ENCODE data around the gene FCAMR. TPM values are rescaled to one million over a fixed set of nuclear protein-coding genes. Genes with fewer than 3 reads are reported as not detected.

Gene FCAMR
- total and polyA plus RNA-seq, 2 donors (not counting 1 experiment from before 2014, with no cell fraction given), result not detected

GRCh38 chr1:206985162-206985749 is 15.0 kb upstream of the FCAMR start:
- no peaks in the 10 kb centered on the region for H4K20me1 ChIP-seq (ENCODE audit: control insufficient read depth, extremely low read depth, insufficient read depth, low read length)
- H3K4me3 ChIP-seq (replicated peaks in 1 of 4; ENCODE audit: control extremely low read depth in 1 of 4, insufficient read depth in 1 of 4, low read depth in 3 of 4, low read length in 4 of 4), result no peak overlapping the region
- H3K27me3 ChIP-seq (ENCODE audit: control insufficient read depth, insufficient read depth, low read length), result peaks cover 15% of the 10 kb centered on the region
- no peaks in the 10 kb centered on the region for H3K79me2 ChIP-seq (ENCODE audit: control insufficient read depth, insufficient read depth, low read length)
- no peaks in the 10 kb centered on the region for H3K36me3 ChIP-seq (ENCODE audit: control insufficient read depth, insufficient read depth, low read length)
- no peak for DNase-seq (ENCODE audit: low read depth in 2 of 2)
- no peaks in the 10 kb centered on the region for H3K9me3 ChIP-seq (ENCODE audit: control insufficient read depth, insufficient read depth, low read depth, low read length)
- no peak for TF ChIP-seq EZH2 (IDR thresholded peaks at IDR 0.05; ENCODE audit: low read length, missing control alignments)
- no peak for TF ChIP-seq CTCF (conservative IDR thresholded peaks at IDR 0.05 in 1 of 2, IDR thresholded peaks at IDR 0.05 in 1 of 2; ENCODE audit: low read depth in 1 of 2, low read length in 2 of 2)
- no peak overlapping the region for H3K9ac ChIP-seq (ENCODE audit: insufficient read depth, low read length)
- H3K27ac ChIP-seq (ENCODE audit: insufficient read depth, low read length), result no peak overlapping the region
- no peak overlapping the region for H2AFZ ChIP-seq (ENCODE audit: low read length)
- H3K4me2 ChIP-seq (ENCODE audit: extremely low read depth, insufficient read depth, low read length), result no peak overlapping the region
- no peaks in the 10 kb centered on the region for H3K4me1 ChIP-seq (ENCODE audit: control insufficient read depth, extremely low read depth, insufficient read depth, low read length)

GRCh38 chr1:206982216-206982615 is 12.0 kb upstream of the FCAMR start:
- TF ChIP-seq CTCF (conservative IDR thresholded peaks at IDR 0.05 in 1 of 2, IDR thresholded peaks at IDR 0.05 in 1 of 2; ENCODE audit: low read depth in 1 of 2, low read length in 2 of 2) (peak; percentile 65 to 74), EZH2 (IDR thresholded peaks at IDR 0.05; ENCODE audit: low read length, missing control alignments) (no peak)
- Histone ChIP-seq H3K36me3 (ENCODE audit: control insufficient read depth, insufficient read depth, low read length) (no peaks in the 10 kb centered on the region), H4K20me1 (ENCODE audit: control insufficient read depth, extremely low read depth, insufficient read depth, low read length) (no peaks in the 10 kb centered on the region), H2AFZ (ENCODE audit: low read length) (no peak overlapping the region), H3K4me3 (replicated peaks in 1 of 4; ENCODE audit: control extremely low read depth in 1 of 4, insufficient read depth in 1 of 4, low read depth in 3 of 4, low read length in 4 of 4) (no peak overlapping the region), H3K9ac (ENCODE audit: insufficient read depth, low read length) (no peak overlapping the region), H3K79me2 (ENCODE audit: control insufficient read depth, insufficient read depth, low read length) (no peaks in the 10 kb centered on the region), H3K27me3 (ENCODE audit: control insufficient read depth, insufficient read depth, low read length) (peaks cover 18% of the 10 kb centered on the region), H3K4me1 (ENCODE audit: control insufficient read depth, extremely low read depth, insufficient read depth, low read length) (no peaks in the 10 kb centered on the region), H3K27ac (ENCODE audit: insufficient read depth, low read length) (no peak overlapping the region), H3K4me2 (ENCODE audit: extremely low read depth, insufficient read depth, low read length) (no peak overlapping the region), H3K9me3 (ENCODE audit: control insufficient read depth, insufficient read depth, low read depth, low read length) (no peaks in the 10 kb centered on the region)
- peak; percentile 13 to 33 for DNase-seq (ENCODE audit: low read depth in 2 of 2)

- Histone ChIP-seq H3K4me1 (ENCODE audit: control insufficient read depth, extremely low read depth, insufficient read depth, low read length) (no peaks in the 10 kb centered on the region), H3K79me2 (ENCODE audit: control insufficient read depth, insufficient read depth, low read length) (no peaks in the 10 kb centered on the region), H3K9ac (ENCODE audit: insufficient read depth, low read length) (no peak overlapping the region), H3K9me3 (ENCODE audit: control insufficient read depth, insufficient read depth, low read depth, low read length) (no peaks in the 10 kb centered on the region), H2AFZ (ENCODE audit: low read length) (no peak overlapping the region), H3K4me2 (ENCODE audit: extremely low read depth, insufficient read depth, low read length) (no peak overlapping the region), H4K20me1 (ENCODE audit: control insufficient read depth, extremely low read depth, insufficient read depth, low read length) (no peaks in the 10 kb centered on the region), H3K4me3 (replicated peaks in 1 of 4; ENCODE audit: control extremely low read depth in 1 of 4, insufficient read depth in 1 of 4, low read depth in 3 of 4, low read length in 4 of 4) (no peak overlapping the region), H3K27ac (ENCODE audit: insufficient read depth, low read length) (no peak overlapping the region), H3K36me3 (ENCODE audit: control insufficient read depth, insufficient read depth, low read length) (no peaks in the 10 kb centered on the region), H3K27me3 (ENCODE audit: control insufficient read depth, insufficient read depth, low read length) (peaks cover 13% of the 10 kb centered on the region)
- peak; percentile 27 to 38 for DNase-seq (ENCODE audit: low read depth in 2 of 2)
- TF ChIP-seq CTCF (conservative IDR thresholded peaks at IDR 0.05 in 1 of 2, IDR thresholded peaks at IDR 0.05 in 1 of 2; ENCODE audit: low read depth in 1 of 2, low read length in 2 of 2) (peak; percentile 50 to 68), EZH2 (IDR thresholded peaks at IDR 0.05; ENCODE audit: low read length, missing control alignments) (no peak)
Observed at GRCh38 chr1:206979379-206980043, 9.3 kb upstream of the FCAMR start.
